Small intestine (tissue), 7 donors: ENCODE data around the gene DDX50. TPM values are rescaled to one million over a fixed set of nuclear protein-coding genes. Genes with fewer than 3 reads are reported as not detected.
A peak's percentile ranks its signal among the peaks of the same experiment; 100 is the strongest.

Experiments used
- DNase-seq, 2 donors: peaks; one replicate each; pipeline versions ENCODE4 v3.0.0 to v3.0.0-alpha.2; 2013
- FAIRE-seq: peaks from 2 replicates; lab custom pipeline; 2012; peaks lifted over from hg19 to GRCh38; lab: Jason Lieb, UNC
- H3K27ac ChIP-seq, 3 donors: one replicate each; pipeline ENCODE4 v1.5.1; 2013; ENCODE audit warnings: low read length in 2 of 3, mild to moderate bottlenecking in 2 of 3, control low read depth in 1 of 3, inconsistent platforms in 1 of 3, low read depth in 1 of 3, moderate library complexity in 1 of 3
- H3K27me3 ChIP-seq, 3 donors: one replicate each; pipeline ENCODE4 v1.6.1; 2013; ENCODE audit warnings: low read length in 3 of 3, inconsistent platforms in 1 of 3; ENCODE audit not compliant: control insufficient read depth in 3 of 3, insufficient read depth in 3 of 3
- H3K36me3 ChIP-seq, 3 donors: one replicate each; pipeline ENCODE4 v1.6.1; 2013; ENCODE audit warnings: low read length in 3 of 3, inconsistent platforms in 1 of 3, low read depth in 1 of 3, mild to moderate bottlenecking in 1 of 3, moderate library complexity in 1 of 3; ENCODE audit not compliant: control insufficient read depth in 3 of 3, insufficient read depth in 2 of 3
- H3K4me1 ChIP-seq, 3 donors: one replicate each; pipeline ENCODE4 v1.6.1; 2013; ENCODE audit warnings: low read length in 2 of 3, inconsistent platforms in 1 of 3, low read depth in 1 of 3, mild to moderate bottlenecking in 1 of 3, moderate library complexity in 1 of 3; ENCODE audit not compliant: control insufficient read depth in 3 of 3, insufficient read depth in 2 of 3
- H3K4me3 ChIP-seq, 3 donors: one replicate each; pipeline ENCODE4 v1.5.1; 2013; ENCODE audit warnings: low read length in 3 of 3, control low read depth in 1 of 3, inconsistent platforms in 1 of 3, low read depth in 1 of 3, mild to moderate bottlenecking in 1 of 3, moderate library complexity in 1 of 3
- H3K9me3 ChIP-seq, 2 donors: one replicate each; pipeline ENCODE4 v1.6.1; 2013; ENCODE audit warnings: low read depth in 1 of 2, low read length in 1 of 2; ENCODE audit not compliant: control insufficient read depth in 2 of 2, insufficient read depth in 1 of 2
- WGBS, 3 donors: extraction: QIAGEN DNeasy Blood & Tissue Kit; methylation state at CpG; one replicate each; pipeline ENCODE4 v1.1.7; 2013; 5-methylcytosine and 5-hydroxymethylcytosine counted together
- polyA plus RNA-seq, 4 donors: library from polyadenylated mRNA; stranded (reverse) in 3 of 4; unstranded in 1 of 4; fragments of 200-250 nt in 3 of 4; fragments of 120-200 nt in 1 of 4; gene quantifications; one replicate each; pipeline versions ENCODE4 v1.2.1 to v1.2.3, GENCODE V29; 2013
- donor health status: healthy with polysubstance abuse.
- donor health status: control.
- donor health status: control.
- donor health status: Bipolar disorder and iron deficiency.
- donor health status: healthy.

DDX50 gene
- polyA plus RNA-seq, 4 donors: 12.3 to 35.1 (median 22.0) TPM

- H3K36me3 ChIP-seq: peaks cover 0 to 9% (median 0%) of the 10 kb centered on the region in 3 donors
- H3K27ac ChIP-seq: no peak overlapping the region
Observed at GRCh38 chr10:68954904-68955303, 53.8 kb downstream of the DDX50 start.

GRCh38 chr10:68955355-68955831 is 54.3 kb downstream of the DDX50 start:
- Histone ChIP-seq H3K4me1 (peaks cover 1 to 6% (median 2%) of the 10 kb centered on the region in 3 donors), H3K27ac (peak overlapping the region; percentile 92 to 99 (median 94)), H3K27me3 (no peaks in the 10 kb centered on the region), H3K4me3 (peak overlapping the region; percentile 34 to 99 (median 87)), H3K9me3 (no peaks in the 10 kb centered on the region), H3K36me3 (peaks cover 0 to 8% (median 0%) of the 10 kb centered on the region in 3 donors)
- 2 to 3% (median 3%) methylated on average over 16 of the region's 16 CpGs for WGBS, 3 donors
- DNase-seq: no peak
- FAIRE-seq: no peak

More at GRCh38 chr10:68954904-68955303, 53.8 kb downstream of the DDX50 start:
- WGBS, 3 donors: 89 to 94% (median 90%) methylated on average over 12 of the region's 12 CpGs
- H3K4me1 ChIP-seq: peaks cover 1 to 6% (median 2%) of the 10 kb centered on the region in 3 donors
- no peaks in the 10 kb centered on the region for H3K27me3 ChIP-seq
- no peak for DNase-seq
- peak overlapping the region in 1 of 3 donors; percentile 87 for H3K4me3 ChIP-seq
- FAIRE-seq: no peak
- H3K9me3 ChIP-seq: no peaks in the 10 kb centered on the region

DNA sequence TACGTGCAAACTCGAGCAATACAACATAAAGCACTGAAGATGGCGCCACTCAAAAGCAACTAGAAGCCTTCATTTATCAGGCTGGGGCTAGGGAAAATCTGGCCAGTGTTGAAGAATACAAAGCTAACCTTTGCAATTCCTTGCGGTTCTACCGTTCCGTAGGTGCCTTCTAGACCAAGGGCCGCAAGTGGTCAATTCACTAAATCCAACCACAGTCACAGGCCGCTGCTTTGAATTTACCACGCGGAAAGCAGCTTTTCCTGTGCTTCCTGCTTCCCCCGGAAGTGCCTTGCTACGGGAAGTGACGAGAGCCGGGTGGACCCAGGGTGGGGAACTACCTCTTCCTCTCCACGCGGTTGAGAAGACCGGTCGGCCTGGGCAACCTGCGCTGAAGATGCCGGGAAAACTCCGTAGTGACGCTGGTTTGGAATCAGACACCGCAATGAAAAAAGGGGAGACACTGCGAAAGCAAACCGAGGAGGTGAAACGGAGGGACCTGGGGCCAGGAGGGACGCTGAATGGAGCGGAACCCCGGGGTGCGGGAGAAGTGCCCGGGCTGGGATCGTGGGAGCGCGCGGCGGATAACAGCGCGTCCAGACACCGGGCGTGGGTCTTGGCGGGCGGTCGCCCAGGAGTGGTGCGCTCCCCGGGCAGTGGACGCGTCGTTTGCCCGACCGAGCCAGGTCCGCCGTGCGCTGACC is 54.9 kb downstream of the DDX50 start, which contains the start of gene DDX21:
Gene DDX21, plus strand, starts transcription at position 339 of the 701 bp plus-strand sequence. Its CDS starts 56 bp downstream, at position 395.
- DNase-seq (peak; percentile 95), FAIRE-seq (no peak)
- H3K27ac ChIP-seq: peak within 1 kb of the TSS; percentile 92 to 99 (median 94)
- peak within 1 kb of the TSS; percentile 87 to 99 (median 96) for H3K4me3 ChIP-seq
- H3K4me1 ChIP-seq: peaks cover 1 to 6% (median 2%) of the 10 kb centered on the region in 3 donors
- peaks cover 0 to 12% (median 1%) of the 10 kb centered on the region in 3 donors for H3K36me3 ChIP-seq
- H3K27me3 ChIP-seq: no peaks in the 10 kb centered on the region
- 0% methylated on average over 38 to 53 of the region's 53 CpGs for WGBS, 3 donors
- no peaks in the 10 kb centered on the region for H3K9me3 ChIP-seq

- Histone ChIP-seq H3K27ac (peak overlapping the region; percentile 92 to 99 (median 94)), H3K9me3 (no peaks in the 10 kb centered on the region), H3K4me3 (peak overlapping the region; percentile 87 to 99 (median 96)), H3K27me3 (no peaks in the 10 kb centered on the region), H3K4me1 (peaks cover 1 to 6% (median 2%) of the 10 kb centered on the region in 3 donors), H3K36me3 (peaks cover 2 to 15% (median 3%) of the 10 kb centered on the region in 3 donors)
- WGBS, 3 donors: 17 to 32% (median 21%) methylated on average over 7 of the region's 7 CpGs
- no peak for DNase-seq
- FAIRE-seq: no peak
Observed at GRCh38 chr10:68957284-68957615, 56.1 kb downstream of the DDX50 start.

DNA sequence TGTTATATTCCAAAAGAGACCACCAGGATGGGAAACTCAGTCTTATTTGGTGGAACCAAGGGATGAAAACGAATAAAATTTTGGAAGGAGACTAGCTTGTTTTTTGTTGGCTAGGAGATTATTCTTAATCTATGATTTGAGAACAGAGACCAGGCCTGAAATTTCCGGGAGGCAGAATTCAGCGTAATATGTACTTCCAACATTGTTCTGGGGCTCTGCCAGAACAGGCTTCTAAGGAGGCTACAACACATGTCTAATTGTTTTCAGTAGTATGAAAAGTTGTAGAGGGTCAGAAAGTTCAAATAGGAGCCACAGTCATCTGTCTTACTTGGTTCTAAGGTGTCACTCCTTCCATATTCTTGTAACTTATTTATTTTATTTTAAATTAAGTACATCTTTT is 56.5 kb downstream of the DDX50 start:
- Histone ChIP-seq H3K27ac (peak overlapping the region; percentile 16 to 99 (median 92)), H3K4me3 (peak overlapping the region in 2 of 3 donors; percentile 87 to 99), H3K36me3 (peaks cover 5 to 18% (median 6%) of the 10 kb centered on the region in 3 donors), H3K27me3 (no peaks in the 10 kb centered on the region), H3K4me1 (peaks cover 1 to 6% (median 2%) of the 10 kb centered on the region in 3 donors), H3K9me3 (no peaks in the 10 kb centered on the region)
- FAIRE-seq (no peak), DNase-seq (no peak)
- WGBS, 3 donors: 39 to 57% (median 45%) methylated on average over 3 of the region's 3 CpGs

GRCh38 chr10:68959695-68960527 is 58.8 kb downstream of the DDX50 start:
- Histone ChIP-seq H3K4me3 (no peak overlapping the region), H3K27ac (no peak overlapping the region), H3K27me3 (no peaks in the 10 kb centered on the region), H3K4me1 (peaks cover 1 to 6% (median 2%) of the 10 kb centered on the region in 3 donors), H3K36me3 (peaks cover 11 to 35% (median 14%) of the 10 kb centered on the region in 3 donors), H3K9me3 (no peaks in the 10 kb centered on the region)
- 87 to 95% (median 94%) methylated on average over 4 of the region's 4 CpGs for WGBS, 3 donors
- FAIRE-seq: no peak
- DNase-seq: no peak

DNA sequence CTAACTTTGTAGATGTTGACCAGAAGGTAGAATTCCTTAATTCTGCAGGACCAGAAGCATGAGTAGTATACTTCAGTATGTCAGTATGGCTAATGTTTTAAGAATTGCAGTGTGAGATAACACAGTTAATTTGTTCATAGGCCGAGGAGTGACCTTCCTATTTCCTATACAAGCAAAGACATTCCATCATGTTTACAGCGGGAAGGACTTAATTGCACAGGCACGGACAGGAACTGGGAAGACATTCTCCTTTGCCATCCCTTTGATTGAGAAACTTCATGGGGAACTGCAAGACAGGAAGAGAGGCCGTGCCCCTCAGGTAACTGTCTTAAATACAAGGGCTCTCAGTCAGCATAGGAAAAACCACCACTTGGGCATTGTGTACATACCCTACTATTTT is 62.0 kb downstream of the DDX50 start:
- FAIRE-seq: no peak
- H3K27ac ChIP-seq: no peak overlapping the region
- no peaks in the 10 kb centered on the region for H3K4me1 ChIP-seq
- no peak overlapping the region for H3K4me3 ChIP-seq
- no peak for DNase-seq
- WGBS, 3 donors: 89 to 98% (median 92%) methylated on average over 4 of the region's 4 CpGs
- peaks cover 19 to 54% (median 26%) of the 10 kb centered on the region in 3 donors for H3K36me3 ChIP-seq
- no peaks in the 10 kb centered on the region for H3K9me3 ChIP-seq
- no peaks in the 10 kb centered on the region for H3K27me3 ChIP-seq

GRCh38 chr10:68973975-68974374 is 72.9 kb downstream of the DDX50 start:
- Histone ChIP-seq H3K9me3 (no peaks in the 10 kb centered on the region), H3K36me3 (peaks cover 21 to 50% (median 28%) of the 10 kb centered on the region in 3 donors), H3K4me1 (no peaks in the 10 kb centered on the region), H3K27ac (no peak overlapping the region), H3K4me3 (no peak overlapping the region), H3K27me3 (no peaks in the 10 kb centered on the region)
- FAIRE-seq (no peak), DNase-seq (no peak)
- WGBS, 3 donors: 68 to 88% (median 77%) methylated on average over 5 of the region's 5 CpGs
